ENCODE data around the gene CREB1. TPM values are rescaled to one million over a fixed set of nuclear protein-coding genes. Genes with fewer than 3 reads are reported as not detected.
A peak's percentile ranks its signal among the peaks of the same experiment; 100 is the strongest.

CREB1 gene
- total RNA-seq, 4 donors from 2014 or later, result 56.1 to 105 (median 59.2) TPM

- peak; percentile 41 to 54 for DNase-seq
- WGBS, 2 donors, result 41 to 49% methylated on average over 11 of the region's 11 CpGs
- Histone ChIP-seq H3K4me3 (replicated peaks in 1 of 3) (no peak overlapping the region), H3K27me3 (no peaks in the 10 kb centered on the region), H3K9me3 (no peaks in the 10 kb centered on the region), H3K27ac (peak overlapping the region in 2 of 3 donors; percentile 3 to 13), H3K36me3 (no peaks in the 10 kb centered on the region), H3K4me1 (peaks cover 8 to 19% of the 10 kb centered on the region in 2 donors)
- intact Hi-C loops (cut with DNase I), result no loop called here
- TF ChIP-seq POLR2A (IDR thresholded peaks at IDR 0.05), result no peak
- TF ChIP-seq CTCF (IDR thresholded peaks at IDR 0.05), result no peak
Measured at GRCh38 chr2:207504513-207505170, 25.1 kb upstream of the CREB1 start.

- 49 to 58% methylated on average over 3 of the region's 3 CpGs for WGBS, 2 donors
- no peaks in the 10 kb centered on the region for H3K36me3 ChIP-seq
- H3K27me3 ChIP-seq, result no peaks in the 10 kb centered on the region
- DNase-seq, result peak; percentile 10 to 24
- intact Hi-C loops (cut with DNase I), result no loop called here
- no peaks in the 10 kb centered on the region for H3K9me3 ChIP-seq
- H3K4me1 ChIP-seq, result peaks cover 8 to 19% of the 10 kb centered on the region in 2 donors
- H3K27ac ChIP-seq, result peak overlapping the region in 2 of 3 donors; percentile 3 to 13
- H3K4me3 ChIP-seq (replicated peaks in 1 of 3), result no peak overlapping the region
- TF ChIP-seq POLR2A (IDR thresholded peaks at IDR 0.05), result no peak
- no peak for TF ChIP-seq CTCF (IDR thresholded peaks at IDR 0.05)
Measured at GRCh38 chr2:207505171-207505570, 24.6 kb upstream of the CREB1 start.

GRCh38 chr2:207505728-207506127 is 24.0 kb upstream of the CREB1 start:
- no peak for DNase-seq
- H3K36me3 ChIP-seq, result no peaks in the 10 kb centered on the region
- peak overlapping the region in 2 of 3 donors; percentile 3 to 13 for H3K27ac ChIP-seq
- H3K9me3 ChIP-seq, result no peaks in the 10 kb centered on the region
- intact Hi-C loops (cut with DNase I), result no loop called here
- no peaks in the 10 kb centered on the region for H3K27me3 ChIP-seq
- peaks cover 8 to 19% of the 10 kb centered on the region in 2 donors for H3K4me1 ChIP-seq
- no peak overlapping the region for H3K4me3 ChIP-seq (replicated peaks in 1 of 3)
- TF ChIP-seq POLR2A (IDR thresholded peaks at IDR 0.05), result no peak
- no peak for TF ChIP-seq CTCF (IDR thresholded peaks at IDR 0.05)
- WGBS, 2 donors, result 38 to 66% methylated on average over 1 of the region's 1 CpG

GRCh38 chr2:207506426-207506825 is 23.3 kb upstream of the CREB1 start:
- Histone ChIP-seq H3K9me3 (no peaks in the 10 kb centered on the region), H3K27ac (no peak overlapping the region), H3K36me3 (no peaks in the 10 kb centered on the region), H3K4me3 (replicated peaks in 1 of 3) (no peak overlapping the region), H3K4me1 (peaks cover 8 to 19% of the 10 kb centered on the region in 2 donors), H3K27me3 (no peaks in the 10 kb centered on the region)
- intact Hi-C loops (cut with DNase I), result no loop called here
- 77 to 93% methylated on average over 1 of the region's 1 CpG for WGBS, 2 donors
- TF ChIP-seq CTCF (IDR thresholded peaks at IDR 0.05), result no peak
- no peak for TF ChIP-seq POLR2A (IDR thresholded peaks at IDR 0.05)
- DNase-seq, result no peak

- H3K4me1 ChIP-seq, result peaks cover 4 to 10% of the 10 kb centered on the region in 2 donors
- WGBS, 2 donors, result 88 to 96% methylated on average over 1 of the region's 1 CpG
- TF ChIP-seq POLR2A (IDR thresholded peaks at IDR 0.05) (no peak), CTCF (IDR thresholded peaks at IDR 0.05) (no peak)
- H3K9me3 ChIP-seq, result no peaks in the 10 kb centered on the region
- no peak overlapping the region for H3K27ac ChIP-seq
- H3K27me3 ChIP-seq, result no peaks in the 10 kb centered on the region
- intact Hi-C loops (cut with DNase I), result no loop called here
- DNase-seq, result no peak
- H3K4me3 ChIP-seq (replicated peaks in 1 of 3), result no peak overlapping the region
- no peaks in the 10 kb centered on the region for H3K36me3 ChIP-seq
Measured at GRCh38 chr2:207510148-207510547, 19.6 kb upstream of the CREB1 start.

Measured in thyroid gland (tissue), 4 donors.